H9 (cell line): ENCODE results near the gene FUT2. TPM values are rescaled to one million over a fixed set of nuclear protein-coding genes. Genes with fewer than 3 reads are reported as not detected.

ENCODE experiments used
- DNase-seq: peaks from one replicate; pipeline ENCODE4 v3.0.0-alpha.2; 2017
- H2AFZ ChIP-seq: one replicate; pipeline ENCODE4 v1.6.1; 2013; ENCODE audit warnings: mild to moderate bottlenecking, low read length, control low read depth, moderate library complexity
- H2AK5ac ChIP-seq: 2 replicates; pipeline ENCODE4 v1.6.1; 2013; ENCODE audit warnings: low read length, control low read depth, mixed read lengths; ENCODE audit not compliant: insufficient read length
- H2BK120ac ChIP-seq: one replicate; pipeline ENCODE4 v1.6.1; 2013; ENCODE audit warnings: low read depth, mild to moderate bottlenecking, low read length, control low read depth, inconsistent platforms; ENCODE audit not compliant: poor library complexity, severe bottlenecking
- H2BK12ac ChIP-seq: 2 replicates; pipeline ENCODE4 v1.6.1; 2013; ENCODE audit warnings: low read length, control low read depth, mixed read lengths, low read depth; ENCODE audit not compliant: insufficient read length
- H2BK15ac ChIP-seq: 2 replicates; pipeline ENCODE4 v1.6.1; 2013; ENCODE audit warnings: low read depth, low read length, control low read depth
- H2BK20ac ChIP-seq: one replicate; pipeline ENCODE4 v1.6.1; 2013; ENCODE audit warnings: low read depth, mild to moderate bottlenecking, low read length, control low read depth, inconsistent platforms; ENCODE audit not compliant: poor library complexity, severe bottlenecking
- H2BK5ac ChIP-seq: 2 replicates; pipeline ENCODE4 v1.6.1; 2013; ENCODE audit warnings: low read length, control low read depth, mixed read lengths; ENCODE audit not compliant: insufficient read length
- H3K14ac ChIP-seq: 2 replicates; pipeline ENCODE4 v1.6.1; 2013; ENCODE audit warnings: low read length, control low read depth; ENCODE audit not compliant: insufficient read depth
- H3K18ac ChIP-seq: 2 replicates; pipeline ENCODE4 v1.6.1; 2013; ENCODE audit warnings: low read depth, mild to moderate bottlenecking, mixed read lengths, low read length, control low read depth; ENCODE audit not compliant: insufficient read length
- H3K23ac ChIP-seq: 2 replicates; pipeline ENCODE4 v1.6.1; 2013; ENCODE audit warnings: low read length, control low read depth, mixed read lengths, low read depth; ENCODE audit not compliant: insufficient read length
- H3K23me2 ChIP-seq: 2 replicates; pipeline ENCODE4 v1.6.1; 2013; ENCODE audit warnings: low read depth, mild to moderate bottlenecking, mixed read lengths, low read length, control low read depth; ENCODE audit not compliant: insufficient read length, poor library complexity, severe bottlenecking
- H3K27ac ChIP-seq: 2 replicates; pipeline ENCODE4 v1.5.1; 2013; ENCODE audit warnings: low read length, control low read depth, mixed read lengths, low read depth; ENCODE audit not compliant: insufficient read length
- H3K27me3 ChIP-seq: 2 replicates; pipeline ENCODE4 v1.6.1; 2013; ENCODE audit warnings: low read length, control low read depth, inconsistent platforms; ENCODE audit not compliant: insufficient read depth
- H3K4ac ChIP-seq: 2 replicates; pipeline ENCODE4 v1.6.1; 2013; ENCODE audit warnings: low read depth, mild to moderate bottlenecking, control low read depth, inconsistent platforms, low read length, moderate library complexity
- H3K4me1 ChIP-seq: 2 replicates; pipeline ENCODE4 v1.6.1; 2013; ENCODE audit warnings: low read length, control low read depth, inconsistent platforms; ENCODE audit not compliant: insufficient read depth
- H3K4me2 ChIP-seq: 2 replicates; pipeline ENCODE4 v1.6.1; 2013; ENCODE audit warnings: low read length, control low read depth, mixed read lengths; ENCODE audit not compliant: insufficient read length, insufficient read depth
- H3K56ac ChIP-seq: 2 replicates; pipeline ENCODE4 v1.6.1; 2013; ENCODE audit warnings: low read depth, mild to moderate bottlenecking, mixed read lengths, low read length, control low read depth; ENCODE audit not compliant: insufficient read length
- H3K79me1 ChIP-seq: 2 replicates; pipeline ENCODE4 v1.6.1; 2013; ENCODE audit warnings: low read depth, mild to moderate bottlenecking, moderate library complexity, low read length, control low read depth, inconsistent platforms; ENCODE audit not compliant: insufficient read depth, poor library complexity, severe bottlenecking
- H3K79me2 ChIP-seq: 2 replicates; pipeline ENCODE4 v1.6.1; 2013; ENCODE audit warnings: low read length, control low read depth, inconsistent platforms; ENCODE audit not compliant: insufficient read depth
- H3K9ac ChIP-seq: 2 replicates; pipeline ENCODE4 v1.6.1; 2013; ENCODE audit warnings: low read length, control low read depth, mixed read lengths; ENCODE audit not compliant: insufficient read length; ENCODE audit errors: extremely low read depth
- H3K9me3 ChIP-seq: one replicate; pipeline ENCODE4 v1.6.1; 2013; ENCODE audit warnings: low read depth, low read length, inconsistent platforms; ENCODE audit not compliant: control insufficient read depth
- H3T11ph ChIP-seq: one replicate; pipeline ENCODE4 v1.6.1; 2013; ENCODE audit warnings: mild to moderate bottlenecking, low read length, control low read depth, inconsistent platforms
- H4K20me1 ChIP-seq: one replicate; pipeline ENCODE4 v1.6.1; 2013; ENCODE audit not compliant: control insufficient read depth, insufficient read length, insufficient read depth
- H4K5ac ChIP-seq: 2 replicates; pipeline ENCODE4 v1.6.1; 2013; ENCODE audit warnings: low read depth, mild to moderate bottlenecking, mixed read lengths, low read length, control low read depth; ENCODE audit not compliant: insufficient read length
- H4K8ac ChIP-seq: replicated peaks from 2 replicates; pipeline ENCODE4 v1.6.1; 2013; ENCODE audit warnings: low read length, control low read depth, mixed read lengths, low read depth; ENCODE audit not compliant: insufficient read length
- H4K91ac ChIP-seq: 2 replicates; pipeline ENCODE4 v1.6.1; 2013; ENCODE audit warnings: low read depth, mild to moderate bottlenecking, moderate library complexity, mixed read lengths, low read length, control low read depth; ENCODE audit not compliant: insufficient read length
- H3K27ac Mint-ChIP-seq, 3 experiments: 2 replicates in 2 of 3; 3 replicates in 1 of 3; pipeline ENCODE4 v1.8.0; 2020 to 2021; ENCODE audit warnings: mixed read lengths in 3 of 3, mild to moderate bottlenecking in 1 of 3, moderate library complexity in 1 of 3
- H3K27me3 Mint-ChIP-seq: 2 replicates; pipeline ENCODE4 v1.8.0; 2021; ENCODE audit warnings: low read depth, mild to moderate bottlenecking, moderate library complexity, mixed read lengths
- H3K36me3 Mint-ChIP-seq, 3 experiments: 2 replicates in 2 of 3; 3 replicates in 1 of 3; pipeline ENCODE4 v1.8.0; 2020 to 2021; ENCODE audit warnings: low read depth in 3 of 3, mixed read lengths in 3 of 3; ENCODE audit not compliant: insufficient read depth in 1 of 3
- H3K4me1 Mint-ChIP-seq, 2 experiments: 2 replicates each; pipeline ENCODE4 v1.8.0; 2020; ENCODE audit warnings: mixed read lengths in 2 of 2
- H3K4me3 Mint-ChIP-seq, 2 experiments: 2 replicates in 1 of 2; 3 replicates in 1 of 2; pipeline ENCODE4 v1.8.0; 2020 to 2021; ENCODE audit warnings: mild to moderate bottlenecking in 2 of 2, mixed read lengths in 2 of 2, moderate library complexity in 1 of 2
- H3K9me3 Mint-ChIP-seq, 2 experiments: 2 replicates in 1 of 2; 3 replicates in 1 of 2; pipeline ENCODE4 v1.8.0; 2020; ENCODE audit warnings: mild to moderate bottlenecking in 2 of 2, mixed read lengths in 2 of 2, moderate library complexity in 1 of 2
- WGBS: extraction: QIAGEN DNeasy Blood & Tissue Kit; methylation state at CpG from one replicate; pipeline ENCODE4 v1.1.7; 2013; ENCODE audit warnings: missing lambda C conversion rate, low lambda C conversion rate, mixed read lengths; ENCODE audit not compliant: insufficient read length; ENCODE audit errors: extremely low coverage; 5-methylcytosine and 5-hydroxymethylcytosine counted together
- total RNA-seq: library from RNA; stranded (reverse); gene quantifications from 2 replicates; pipeline ENCODE4 v1.2.1, GENCODE V29; 2021
- TF ChIP-seq, protein P1 (sequence below): fragments of 200-600 bp; sonication (generic); conservative IDR thresholded peaks from 3 replicates; pipeline ENCODE4 v1.8.0; 2021; ENCODE audit warnings: antibody characterized with exemption, mild to moderate bottlenecking

FUT2 gene
- total RNA-seq, 1 experiment from 2014 or later: 11.4 TPM

DNA sequence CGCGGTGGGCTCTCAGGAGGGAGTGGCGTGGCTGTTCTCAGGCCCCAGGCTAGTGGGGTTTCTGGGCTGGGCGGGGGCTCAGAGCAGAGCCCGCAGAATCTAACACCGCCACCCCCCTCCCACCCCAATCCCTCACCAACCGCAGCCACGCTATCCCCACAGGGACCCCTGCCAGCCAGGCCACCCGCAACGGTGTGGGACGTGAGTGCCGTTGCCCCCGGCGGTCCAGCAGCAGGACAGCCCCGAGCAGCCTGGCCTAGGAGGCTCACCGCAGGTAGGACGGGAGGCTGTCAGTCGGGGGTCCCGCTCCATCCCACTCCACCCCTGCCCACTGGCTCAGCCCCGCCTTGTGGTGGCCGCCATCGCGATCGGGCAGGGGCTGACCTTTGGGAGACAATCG, 22.8 kb upstream of the FUT2 start, which contains the start of gene NTN5:
NTN5 (minus strand) TSS at position 24 of the 400 bp plus-strand sequence. CDS start 2,031 bp downstream, outside the sequence.
- H4K8ac ChIP-seq: no peak within 1 kb of the TSS
- H3K4me2 ChIP-seq: no peak within 1 kb of the TSS
- peaks cover 0 to 9% (median 7%) of the 10 kb centered on the region in 3 experiments; a peak in 5 of 7 replicates for H3K36me3 Mint-ChIP-seq
- peaks cover 2% of the 10 kb centered on the region for H4K20me1 ChIP-seq
- no peak within 1 kb of the TSS for H3K56ac ChIP-seq
- H3K9ac ChIP-seq: no peak within 1 kb of the TSS
- no peak within 1 kb of the TSS for H2BK15ac ChIP-seq
- peaks cover 8 to 11% of the 10 kb centered on the region in 2 experiments for H3K9me3 Mint-ChIP-seq
- H3K79me1 ChIP-seq: no peaks in the 10 kb centered on the region
- no peak within 1 kb of the TSS for H4K91ac ChIP-seq
- no peak within 1 kb of the TSS for H2AFZ ChIP-seq
- no peak within 1 kb of the TSS for H3K23ac ChIP-seq
- H3K27ac ChIP-seq: no peak within 1 kb of the TSS
- no peak within 1 kb of the TSS for H2BK20ac ChIP-seq
- H3K27ac Mint-ChIP-seq: peak within 1 kb of the TSS in 1 of 3 experiments; percentile 76; a peak in 1 of 7 replicates
- H3K27me3 Mint-ChIP-seq: peaks cover 6% of the 10 kb centered on the region
- H3K23me2 ChIP-seq: no peaks in the 10 kb centered on the region
- no peak within 1 kb of the TSS; the same call in 1 of the 2 replicates for H3K14ac ChIP-seq
- H3K4me1 ChIP-seq: no peaks in the 10 kb centered on the region; the same call in 1 of the 2 replicates
- H3K4me1 Mint-ChIP-seq: peaks cover 29 to 35% of the 10 kb centered on the region in 2 experiments
- no peaks in the 10 kb centered on the region for H3K9me3 ChIP-seq
- H2BK5ac ChIP-seq: no peak within 1 kb of the TSS
- no peak within 1 kb of the TSS for H2AK5ac ChIP-seq
- no peak for DNase-seq
- WGBS: no CpG with 5 or more reads among the region's 25 CpGs
- H2BK120ac ChIP-seq: no peak within 1 kb of the TSS
- H3K4me3 Mint-ChIP-seq: peak within 1 kb of the TSS; percentile 12 to 60; a peak in 4 of 5 replicates
- TF ChIP-seq, protein P1, sequence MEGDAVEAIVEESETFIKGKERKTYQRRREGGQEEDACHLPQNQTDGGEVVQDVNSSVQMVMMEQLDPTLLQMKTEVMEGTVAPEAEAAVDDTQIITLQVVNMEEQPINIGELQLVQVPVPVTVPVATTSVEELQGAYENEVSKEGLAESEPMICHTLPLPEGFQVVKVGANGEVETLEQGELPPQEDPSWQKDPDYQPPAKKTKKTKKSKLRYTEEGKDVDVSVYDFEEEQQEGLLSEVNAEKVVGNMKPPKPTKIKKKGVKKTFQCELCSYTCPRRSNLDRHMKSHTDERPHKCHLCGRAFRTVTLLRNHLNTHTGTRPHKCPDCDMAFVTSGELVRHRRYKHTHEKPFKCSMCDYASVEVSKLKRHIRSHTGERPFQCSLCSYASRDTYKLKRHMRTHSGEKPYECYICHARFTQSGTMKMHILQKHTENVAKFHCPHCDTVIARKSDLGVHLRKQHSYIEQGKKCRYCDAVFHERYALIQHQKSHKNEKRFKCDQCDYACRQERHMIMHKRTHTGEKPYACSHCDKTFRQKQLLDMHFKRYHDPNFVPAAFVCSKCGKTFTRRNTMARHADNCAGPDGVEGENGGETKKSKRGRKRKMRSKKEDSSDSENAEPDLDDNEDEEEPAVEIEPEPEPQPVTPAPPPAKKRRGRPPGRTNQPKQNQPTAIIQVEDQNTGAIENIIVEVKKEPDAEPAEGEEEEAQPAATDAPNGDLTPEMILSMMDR: no peak
- no peak within 1 kb of the TSS for H2BK12ac ChIP-seq
- H3K18ac ChIP-seq: no peak within 1 kb of the TSS
- H3T11ph ChIP-seq: no peak within 1 kb of the TSS
- no peak within 1 kb of the TSS for H3K4ac ChIP-seq
- no peak within 1 kb of the TSS for H4K5ac ChIP-seq
- H3K79me2 ChIP-seq: no peaks in the 10 kb centered on the region
- no peaks in the 10 kb centered on the region for H3K27me3 ChIP-seq
